Measurements from ENCODE around the gene OR2A5. TPM values are rescaled to one million over a fixed set of nuclear protein-coding genes. Genes with fewer than 3 reads are reported as not detected.
"Not testable (repeated sequence)": the region's sequence is repeated elsewhere in the genome, so short reads cannot be mapped to it uniquely, and the experiment has no call there.

Gene OR2A5
- total RNA-seq, 1 donor from 2014 or later = not detected

DNA sequence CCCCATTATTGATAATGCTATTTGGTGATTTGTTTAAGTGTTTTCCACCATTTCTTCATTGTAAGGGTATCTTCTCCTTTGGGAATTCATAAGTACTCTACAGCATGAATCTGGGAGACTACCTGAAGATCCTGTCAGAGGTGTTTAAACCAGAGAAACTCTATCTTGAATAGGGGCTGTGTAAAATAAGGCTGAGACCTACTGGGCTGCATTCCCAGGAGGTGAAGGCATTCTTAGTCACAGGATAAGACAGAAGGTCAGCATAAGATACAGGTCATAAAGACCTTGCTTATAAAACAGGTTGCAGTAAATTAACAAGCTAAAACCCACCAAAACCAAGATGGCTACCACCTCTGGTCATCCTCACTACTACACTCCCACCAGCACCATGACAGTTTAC lies 13.4 kb upstream of the OR2A5 start:
- no peak for DNase-seq

DNA sequence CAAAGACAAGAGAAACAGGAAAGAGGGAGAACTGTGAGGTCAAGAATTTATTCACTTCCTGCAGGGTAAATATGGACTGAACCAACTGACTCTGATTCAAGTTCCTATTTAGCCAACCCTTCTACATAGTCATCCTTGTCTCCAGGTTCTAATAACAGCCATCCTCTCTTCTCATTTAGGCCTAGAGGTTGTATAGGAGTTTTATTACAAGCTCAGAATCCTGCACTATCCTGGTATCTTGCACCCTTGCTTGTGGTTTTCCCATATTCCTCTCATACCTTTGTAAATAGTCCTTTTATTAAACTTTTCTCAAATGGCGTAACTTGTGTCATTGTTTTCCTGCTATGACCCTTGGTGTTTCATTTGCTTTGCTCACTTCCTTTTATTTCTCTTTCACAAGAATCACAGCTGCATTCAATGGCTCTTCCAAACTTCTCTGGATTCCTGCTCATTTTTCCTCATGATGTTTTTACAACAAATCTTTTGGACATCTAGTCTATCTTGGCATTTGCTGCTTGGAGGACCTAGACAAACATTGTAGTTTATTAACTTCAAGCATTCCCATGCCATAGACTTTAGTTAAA lies 12.4 kb upstream of the OR2A5 start:
- no peak for DNase-seq

DNA sequence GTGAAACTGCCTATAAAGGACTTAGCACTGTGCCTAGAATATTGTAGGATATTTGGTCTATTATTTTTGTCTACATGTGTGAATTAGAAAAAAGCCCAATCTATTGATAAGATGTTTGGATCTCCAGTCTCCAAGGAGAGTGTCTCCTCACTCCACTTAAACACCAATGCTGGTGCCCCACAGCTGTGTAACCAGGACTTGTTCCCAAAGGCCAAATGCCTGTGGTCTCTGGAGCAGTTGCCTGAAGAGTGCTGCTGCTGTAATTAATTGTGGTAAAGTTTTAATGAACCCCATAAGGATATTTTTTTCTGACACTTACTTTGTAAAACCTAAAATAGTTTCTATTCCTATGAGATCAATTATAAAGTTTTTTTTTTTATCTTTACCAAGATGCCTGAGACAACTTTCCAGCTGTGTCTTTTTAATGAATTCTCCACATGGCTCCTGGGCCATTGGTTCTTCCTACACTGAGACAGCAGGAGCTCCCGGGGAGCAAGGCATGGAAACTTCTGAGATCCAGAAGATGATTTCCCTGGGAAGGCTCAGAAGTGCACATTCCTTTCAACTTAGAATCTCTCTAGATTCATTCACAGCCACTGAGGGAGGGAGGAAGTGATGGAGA lies 11.2 kb upstream of the OR2A5 start:
- no peak for DNase-seq

DNA sequence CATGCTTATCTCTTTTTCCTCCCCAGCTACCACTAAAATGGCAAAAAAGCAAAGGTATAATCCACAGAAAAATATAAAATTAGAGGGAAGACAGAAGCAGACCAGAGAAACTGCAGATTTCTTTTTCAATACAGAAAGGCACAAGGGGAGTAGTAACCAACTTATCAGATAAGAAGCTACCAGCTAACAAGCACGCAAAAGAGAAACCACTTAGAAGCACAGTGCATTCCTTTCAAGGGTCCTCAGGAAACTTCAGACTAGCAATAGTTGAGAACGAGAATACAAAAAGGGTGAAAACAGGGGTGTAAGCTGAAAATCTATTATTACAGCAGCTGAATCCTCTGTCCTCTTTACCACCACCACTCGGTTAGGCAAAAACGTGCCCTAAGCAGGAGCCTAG lies 9.9 kb upstream of the OR2A5 start:
- DNase-seq = no peak

DNA sequence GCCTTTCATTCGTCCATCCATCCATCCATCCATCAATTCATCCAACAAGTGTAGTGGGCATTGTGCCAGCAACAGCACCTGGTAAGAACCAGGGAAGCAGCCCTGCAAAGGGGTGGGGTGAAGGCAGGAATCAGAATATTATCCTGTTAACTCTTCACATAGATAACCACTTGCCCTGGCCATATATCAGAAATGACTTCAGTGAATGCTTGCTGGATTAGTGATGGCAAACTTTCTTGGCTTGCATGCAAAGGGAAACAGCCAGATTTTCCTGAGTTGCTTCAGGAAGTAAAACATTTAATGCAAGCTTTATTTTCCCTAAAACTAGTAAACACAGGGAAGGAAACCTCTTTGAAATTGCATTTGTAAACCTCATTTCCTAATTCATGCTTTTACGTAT lies 743 bp downstream of the OR2A5 start:
- DNase-seq = no peak

DNA sequence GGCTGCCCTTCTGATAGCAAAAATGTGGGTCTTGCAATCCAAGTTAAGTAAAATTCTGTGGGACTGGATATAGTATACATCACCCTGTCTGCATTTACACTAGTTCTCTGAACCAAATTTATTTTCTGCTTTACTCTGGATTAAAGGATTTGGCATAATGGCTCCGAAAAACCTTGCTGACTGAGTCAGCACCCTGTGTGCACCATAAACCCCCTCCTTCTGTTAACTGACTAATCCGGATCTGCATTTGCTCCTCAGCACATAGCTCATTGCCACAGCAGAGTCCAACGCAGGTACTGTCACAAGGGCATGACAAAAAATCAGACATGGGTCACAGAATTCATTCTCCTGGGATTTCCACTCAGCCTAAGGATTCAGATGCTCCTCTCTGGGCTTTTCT lies 1.3 kb downstream of the OR2A5 start:
- peak; percentile 4 for DNase-seq

DNA sequence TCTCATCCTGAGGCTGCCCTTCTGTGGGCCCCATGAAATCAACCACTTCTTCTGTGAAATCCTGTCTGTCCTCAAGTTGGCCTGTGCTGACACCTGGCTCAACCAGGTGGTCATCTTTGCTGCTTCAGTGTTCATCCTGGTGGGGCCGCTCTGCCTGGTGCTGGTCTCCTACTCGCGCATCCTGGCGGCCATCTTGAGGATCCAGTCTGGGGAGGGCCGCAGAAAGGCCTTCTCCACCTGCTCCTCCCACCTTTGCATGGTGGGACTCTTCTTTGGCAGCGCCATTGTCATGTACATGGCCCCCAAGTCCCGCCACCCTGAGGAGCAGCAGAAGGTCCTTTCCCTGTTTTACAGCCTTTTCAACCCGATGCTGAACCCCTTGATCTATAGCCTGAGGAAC lies 2.1 kb downstream of the OR2A5 start:
- DNase-seq = not testable (repeated sequence)

DNA sequence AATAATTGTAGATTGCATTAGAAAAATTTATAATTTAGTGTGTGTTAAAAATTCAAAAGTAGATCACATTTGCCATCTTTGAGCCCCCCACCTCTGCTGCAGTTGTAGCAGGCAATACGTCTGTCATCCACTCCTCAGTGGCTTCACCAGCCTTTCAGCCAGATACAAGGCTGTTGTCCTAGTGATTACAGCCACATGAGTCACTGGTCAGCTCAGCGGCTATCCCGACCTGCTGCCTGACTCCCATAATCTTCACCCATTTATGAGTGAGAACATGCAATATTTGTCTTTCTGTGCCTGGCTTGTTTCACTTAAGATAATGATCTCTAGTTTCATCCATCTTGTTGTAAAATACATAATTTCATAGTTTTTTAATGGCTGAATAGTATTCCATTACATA lies 9.2 kb downstream of the OR2A5 start:
- DNase-seq = no peak

DNA sequence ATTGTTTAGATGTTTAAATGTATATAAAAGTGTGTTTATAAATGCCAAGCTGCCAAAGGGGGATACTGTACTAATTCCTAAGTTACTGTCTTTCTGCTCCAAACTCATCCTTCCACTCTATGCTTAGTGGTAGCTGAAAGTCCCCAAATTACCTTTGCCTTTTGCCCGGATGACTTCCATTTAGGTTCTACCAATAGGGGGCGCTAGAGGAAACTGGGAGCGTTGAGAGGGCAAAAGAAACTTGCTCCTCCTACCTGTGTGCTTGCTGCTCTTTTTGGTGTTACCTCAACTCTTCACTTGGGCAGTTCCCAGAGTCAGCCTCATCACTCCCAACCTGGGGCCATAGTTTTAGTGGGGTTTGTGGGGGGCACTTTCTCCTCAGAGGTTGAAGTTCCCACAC lies 15.0 kb downstream of the OR2A5 start:
- DNase-seq = no peak

DNA sequence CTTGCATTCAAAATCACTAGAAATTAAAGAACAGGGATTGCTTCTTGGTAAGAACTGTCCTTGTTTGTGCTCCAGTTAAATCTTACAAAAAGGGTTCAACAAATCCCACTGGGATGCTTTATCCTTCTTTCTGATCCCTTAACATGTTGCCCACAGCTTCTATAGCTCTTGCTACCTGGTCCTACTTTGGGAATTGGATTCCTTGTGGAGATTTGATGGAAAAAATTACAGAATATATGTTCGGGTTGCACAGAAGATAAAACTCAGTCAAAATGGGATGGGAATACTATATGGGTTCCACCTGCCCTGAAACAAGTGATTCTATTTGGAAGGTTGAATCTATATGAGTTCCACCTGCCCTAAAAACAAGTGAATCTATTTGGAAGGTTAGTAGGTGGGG lies 20.8 kb downstream of the OR2A5 start, which contains the start of gene OR2A25:
OR2A25 (plus strand) TSS at position 301 of the 400 bp plus-strand sequence. CDS start 4,409 bp downstream, outside the sequence.
- DNase-seq = no peak

DNA sequence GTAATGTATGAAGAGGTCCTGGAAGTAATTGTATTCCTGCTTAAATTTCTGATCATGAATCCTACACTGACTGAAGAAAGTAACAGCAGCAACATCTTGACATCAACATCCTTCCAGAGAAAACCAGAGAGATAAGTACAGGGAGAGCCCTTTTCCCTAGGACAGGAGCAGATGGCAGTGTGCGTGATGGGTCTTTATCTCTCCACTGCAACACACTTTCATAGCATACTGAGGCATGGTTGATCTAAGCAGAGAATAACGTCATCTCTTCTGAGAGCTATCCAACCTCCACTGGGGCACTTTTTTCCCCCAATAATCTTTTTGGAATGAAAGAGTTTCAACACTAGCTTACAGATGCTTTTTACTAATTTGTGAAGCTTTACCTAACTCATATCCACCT lies 21.2 kb downstream of the OR2A5 start:
- DNase-seq = no peak

DNA sequence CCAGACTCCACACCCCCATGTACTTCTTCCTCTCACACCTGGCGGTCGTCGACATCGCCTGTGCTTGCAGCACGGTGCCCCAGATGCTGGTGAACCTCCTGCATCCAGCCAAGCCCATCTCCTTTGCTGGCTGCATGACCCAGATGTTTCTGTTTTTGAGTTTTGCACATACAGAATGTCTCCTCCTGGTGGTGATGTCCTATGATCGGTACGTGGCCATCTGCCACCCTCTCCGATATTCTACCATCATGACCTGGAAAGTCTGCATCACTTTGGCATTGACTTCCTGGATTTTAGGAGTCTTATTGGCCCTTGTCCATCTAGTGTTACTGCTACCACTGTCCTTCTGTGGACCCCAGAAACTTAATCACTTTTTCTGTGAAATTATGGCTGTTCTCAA lies 25.6 kb downstream of the OR2A5 start:
- DNase-seq = no peak

DNA sequence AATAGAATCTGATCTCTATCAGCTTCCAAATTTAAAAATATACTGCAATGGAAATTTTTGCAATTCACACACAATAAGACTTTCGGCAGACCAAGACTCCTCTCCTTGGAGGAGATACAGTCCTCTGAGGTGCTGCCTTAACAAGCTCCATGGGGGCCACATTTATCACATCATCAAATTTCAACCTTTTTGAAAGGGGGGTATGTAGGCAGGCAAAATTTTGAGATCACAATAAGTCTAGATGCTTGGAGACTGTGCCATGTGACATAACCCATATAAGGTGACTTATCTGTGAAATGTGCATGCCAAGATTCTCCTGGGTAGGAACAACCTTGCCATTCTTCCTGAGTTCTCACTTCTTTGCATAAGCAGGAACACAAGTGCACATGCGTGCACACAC lies 37.2 kb downstream of the OR2A5 start, which contains the start of gene OR2A12:
OR2A12 (plus strand) TSS at position 301 of the 400 bp plus-strand sequence. CDS start 8,830 bp downstream, outside the sequence.
- DNase-seq = no peak

DNA sequence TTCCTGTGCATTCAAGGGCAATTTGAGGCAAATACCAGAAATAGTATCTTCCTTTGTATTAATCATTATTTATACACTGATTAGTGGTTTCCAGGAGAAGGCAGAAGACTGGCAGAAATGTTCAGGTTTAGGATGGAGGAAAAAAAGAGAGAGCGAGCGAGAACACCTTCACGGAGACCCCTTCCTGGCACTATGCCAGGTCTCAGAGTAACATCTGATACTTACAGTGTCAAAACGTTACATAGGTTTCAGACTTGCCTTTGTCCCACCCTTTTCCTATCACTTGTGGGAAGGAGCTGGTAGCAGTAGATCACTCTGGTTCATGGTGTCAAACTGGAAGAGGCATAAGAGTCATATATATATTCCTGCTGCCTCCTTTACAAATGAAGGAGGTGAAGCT lies 38.0 kb downstream of the OR2A5 start:
- DNase-seq = no peak

DNA sequence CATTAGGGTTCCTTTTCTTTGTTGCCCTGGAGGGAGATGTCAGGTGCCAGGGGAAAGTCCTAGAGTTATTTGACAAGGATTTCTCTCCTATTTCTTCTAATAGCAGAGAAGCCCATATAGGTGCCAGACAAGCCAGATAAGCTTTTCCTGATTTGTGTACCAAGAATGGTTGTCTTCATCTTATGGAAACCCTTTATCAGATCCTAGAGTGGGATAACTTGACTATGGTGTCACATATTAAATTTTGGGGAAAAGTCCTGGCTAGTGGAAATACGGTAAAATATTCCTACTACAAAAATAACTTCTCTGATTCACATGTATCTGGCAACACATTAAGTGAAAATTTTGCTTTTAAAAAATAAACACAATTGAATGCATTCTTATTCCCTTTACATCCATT lies 38.5 kb downstream of the OR2A5 start:
- DNase-seq = no peak

DNA sequence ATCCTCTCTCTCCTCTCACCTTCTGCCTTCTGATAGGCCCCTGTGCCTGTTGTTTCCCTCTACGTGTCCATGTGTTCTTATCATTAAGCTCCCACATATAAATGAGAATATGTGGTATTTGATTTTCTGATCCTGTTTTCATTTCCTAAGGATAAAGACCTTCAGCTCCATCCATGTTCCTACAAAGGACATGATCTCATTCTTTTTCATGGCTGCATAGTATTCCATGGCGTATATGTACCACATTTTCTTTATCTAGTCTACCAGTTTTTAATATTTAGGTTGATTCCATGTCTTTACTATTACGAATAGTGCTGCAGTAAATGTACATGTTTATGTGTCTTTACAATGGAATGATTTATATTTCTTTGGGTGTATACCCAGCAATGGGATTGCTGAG lies 41.9 kb downstream of the OR2A5 start:
- no peak for DNase-seq

DNA sequence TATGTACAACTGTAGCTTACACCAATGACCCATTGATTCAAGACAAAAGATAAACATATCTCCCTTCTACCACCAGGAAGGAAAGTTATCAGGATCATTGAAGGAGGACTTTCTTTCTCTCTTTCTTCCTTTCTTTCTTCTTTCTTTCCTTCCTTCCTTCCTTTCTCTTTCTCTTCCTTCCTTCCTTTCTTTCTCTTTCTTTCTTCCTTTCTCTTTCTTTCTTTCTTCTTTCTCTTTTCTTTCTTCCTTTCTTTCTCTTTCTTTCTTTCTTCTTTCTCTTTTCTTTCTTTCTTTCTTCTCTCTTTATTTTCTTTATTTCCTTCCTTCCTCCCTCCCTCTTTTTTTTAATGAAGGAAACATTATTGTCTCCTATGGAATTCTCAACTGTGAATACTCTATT lies 50.0 kb downstream of the OR2A5 start:
- no peak for DNase-seq

DNA sequence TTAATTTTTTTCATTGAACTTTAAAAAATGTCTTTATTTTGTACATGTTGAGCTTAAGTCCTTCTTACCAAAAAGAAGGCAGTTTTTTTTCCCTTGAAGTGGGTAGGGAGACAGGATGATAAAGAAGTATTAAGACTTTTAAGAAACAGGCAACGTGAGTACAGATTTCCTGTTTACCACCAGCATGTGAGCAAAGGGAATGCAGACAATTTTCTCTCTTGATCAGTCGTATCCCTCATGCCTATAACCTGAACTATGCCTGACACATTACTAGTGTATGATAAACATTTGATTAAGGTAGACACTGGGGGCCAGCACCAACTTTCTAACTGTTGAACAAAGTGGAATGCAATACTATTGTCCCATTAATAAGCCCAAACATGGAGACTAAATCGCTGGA lies 51.9 kb downstream of the OR2A5 start:
- DNase-seq = no peak

DNA sequence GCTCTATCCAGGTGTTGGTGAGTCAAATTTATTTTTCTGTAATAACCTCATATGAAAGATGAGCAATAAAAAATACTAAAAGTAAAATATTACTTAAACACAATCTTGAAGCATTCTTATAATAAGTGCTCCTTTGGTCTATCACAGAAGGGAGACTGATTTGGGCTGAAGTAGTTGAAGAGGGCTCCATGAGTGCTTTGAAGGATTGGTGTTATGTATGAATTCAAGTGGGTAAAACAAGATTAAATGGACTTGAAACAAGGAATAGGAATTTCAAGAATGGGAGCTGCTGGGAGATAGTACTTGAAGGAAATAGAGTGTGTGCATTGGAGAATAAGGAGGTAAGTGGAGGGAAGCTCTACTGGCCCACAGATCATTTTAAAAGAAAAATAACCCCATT lies 53.3 kb downstream of the OR2A5 start:
- DNase-seq = no peak

DNA sequence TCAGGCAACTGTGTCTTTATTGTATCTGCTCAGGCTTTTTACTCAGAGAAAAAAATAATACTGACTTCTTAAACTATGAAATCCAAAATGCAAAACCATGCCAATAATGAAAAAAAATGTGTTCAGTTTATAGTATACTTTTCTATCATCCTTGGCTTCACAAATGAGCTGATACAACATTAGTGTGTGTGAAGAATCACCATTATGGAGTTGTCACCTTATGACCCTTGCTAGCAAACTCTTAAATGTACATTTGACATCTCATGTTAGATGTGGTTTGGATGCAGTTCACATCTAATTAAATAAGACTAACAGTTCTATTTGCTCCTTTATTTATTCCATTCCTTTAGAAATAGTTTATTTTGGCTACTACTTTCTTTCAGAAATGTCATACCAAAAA lies 56.5 kb downstream of the OR2A5 start:
- no peak for DNase-seq
